HG02852 (cell line): ENCODE measurements around the gene NEAT1.

Experiments
- ATAC-seq: cut with Tn5 transposase; IDR thresholded peaks from one replicate; pipeline ENCODE4 v1.9.1; 2021; ENCODE audit warnings: mild to moderate bottlenecking, moderate library complexity; ENCODE audit not compliant: unreplicated experiment

The NEAT1 gene

DNA sequence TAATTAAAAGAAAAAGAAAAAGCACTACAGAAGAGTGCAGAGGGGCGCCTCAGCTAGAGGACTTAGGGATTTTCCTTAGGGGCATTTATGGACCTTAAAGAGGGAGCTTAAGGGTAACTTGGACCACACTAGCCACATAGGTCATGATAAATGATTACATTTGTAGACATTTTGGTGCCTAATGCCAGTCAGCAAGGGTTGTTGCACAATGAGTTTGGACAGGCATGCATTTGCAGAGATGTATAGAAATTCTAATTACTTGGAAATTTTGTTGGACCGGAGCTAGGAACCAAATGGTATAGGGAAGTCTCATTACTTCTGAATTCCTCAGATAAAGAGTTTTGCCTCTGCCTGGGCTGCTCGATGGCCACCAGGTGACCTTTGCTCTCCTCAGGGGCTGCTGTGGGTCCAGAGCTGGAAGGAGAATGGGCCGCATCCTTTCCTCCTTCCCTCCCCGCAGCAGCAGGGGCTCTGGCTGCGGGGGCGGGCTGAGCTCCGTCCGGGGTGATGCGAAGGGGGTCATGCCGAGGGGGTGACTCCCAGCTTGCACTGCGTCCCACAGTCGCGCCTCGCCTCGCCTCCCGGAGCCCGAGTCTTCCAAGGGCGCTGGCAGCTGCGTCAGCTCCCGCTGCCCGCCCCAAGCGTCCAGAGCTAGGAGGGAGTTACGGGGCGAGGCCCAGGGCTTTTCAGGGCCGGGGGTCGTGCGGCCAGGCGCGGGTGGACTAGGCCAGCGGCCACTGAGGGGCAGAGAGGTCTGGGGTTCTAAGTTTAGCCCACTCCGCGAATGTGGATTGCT is 56.0 kb downstream of the NEAT1 start:
- no peak for ATAC-seq

DNA sequence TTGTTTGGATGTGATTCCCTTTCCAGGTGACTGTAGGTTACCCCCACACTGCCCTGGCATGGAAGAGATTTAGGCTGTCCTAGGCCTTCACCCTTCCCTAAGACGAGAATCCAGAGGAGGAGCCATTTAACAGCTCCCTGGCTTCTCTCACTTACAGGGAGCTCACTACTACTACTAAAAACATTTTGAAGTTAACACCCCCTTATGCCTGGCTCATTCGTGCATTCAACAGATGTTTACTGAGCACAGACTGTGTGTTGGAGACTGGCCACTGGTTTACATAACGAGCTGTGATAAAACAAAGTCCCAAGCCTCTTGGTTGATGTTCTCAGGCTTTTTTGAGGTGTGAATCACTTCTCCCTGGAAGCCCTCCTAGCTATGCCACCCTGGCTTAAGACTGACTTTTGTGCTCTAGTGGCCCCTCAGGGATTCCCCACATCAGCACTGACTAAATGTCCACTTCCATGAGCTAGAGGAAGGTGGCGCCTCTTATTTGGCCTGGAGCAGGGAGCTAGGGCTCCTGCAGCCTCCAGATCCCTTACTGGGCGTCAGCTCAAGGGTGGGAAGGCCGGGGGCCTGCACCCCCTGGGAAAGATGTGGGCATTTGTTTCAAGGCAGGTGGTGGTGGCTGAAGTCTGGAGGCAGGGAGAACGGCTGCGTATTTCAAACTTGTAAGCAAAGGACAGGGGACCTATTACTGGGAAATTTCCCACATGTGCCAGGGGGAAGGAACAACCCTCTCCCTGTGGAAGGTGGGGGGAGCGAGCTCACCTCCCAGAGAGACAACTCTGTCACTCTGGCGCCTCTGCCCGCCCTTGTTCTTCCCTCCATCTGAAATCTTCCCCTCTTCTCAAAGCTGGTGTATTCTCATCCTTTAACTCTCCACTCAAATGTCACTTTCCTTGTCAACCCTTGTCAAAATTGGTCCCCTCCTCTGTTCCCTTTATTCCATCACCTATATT is 56.9 kb downstream of the NEAT1 start:
- ATAC-seq, result no peak

DNA sequence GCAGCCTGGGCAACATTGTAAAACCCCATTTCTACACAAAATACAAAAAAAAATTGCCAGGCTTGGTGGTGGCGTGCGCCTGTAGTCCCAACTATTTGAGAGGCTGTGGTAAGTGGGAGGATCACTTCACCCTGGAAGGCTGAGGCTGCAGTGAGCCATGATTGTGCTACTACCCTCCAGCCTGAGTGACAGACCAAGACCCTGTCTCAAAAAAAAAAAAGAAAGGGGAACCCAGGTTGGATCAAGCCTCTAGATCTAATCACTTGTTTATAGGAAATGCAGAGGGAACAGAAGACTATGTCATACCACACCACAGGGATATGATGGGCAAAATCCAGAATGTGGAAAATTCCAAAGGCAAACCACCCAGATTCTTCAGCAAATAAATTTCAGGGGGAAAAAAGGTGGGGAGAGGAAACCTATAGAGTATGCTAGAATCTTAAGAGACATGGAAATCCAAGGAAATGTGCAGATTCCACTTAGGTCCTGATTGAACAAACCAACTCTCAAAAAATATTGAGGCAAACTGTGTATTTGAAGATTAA is 59.8 kb downstream of the NEAT1 start:
- no peak for ATAC-seq

DNA sequence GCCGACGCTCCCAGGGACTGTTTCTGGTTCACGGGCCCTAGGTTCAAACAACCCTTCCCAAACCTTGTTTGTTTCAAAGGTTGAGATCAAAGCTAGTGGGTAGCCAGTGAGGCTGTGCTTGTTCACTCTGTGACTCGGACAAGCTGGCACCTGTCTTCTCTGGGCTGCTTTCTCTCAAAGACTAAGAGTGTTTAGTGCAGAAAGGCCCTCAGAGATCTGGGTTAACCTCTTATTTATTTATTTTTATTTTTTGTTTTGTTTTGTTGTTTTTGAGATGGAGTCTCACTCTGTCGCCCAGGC is 63.3 kb downstream of the NEAT1 start:
- no peak for ATAC-seq

DNA sequence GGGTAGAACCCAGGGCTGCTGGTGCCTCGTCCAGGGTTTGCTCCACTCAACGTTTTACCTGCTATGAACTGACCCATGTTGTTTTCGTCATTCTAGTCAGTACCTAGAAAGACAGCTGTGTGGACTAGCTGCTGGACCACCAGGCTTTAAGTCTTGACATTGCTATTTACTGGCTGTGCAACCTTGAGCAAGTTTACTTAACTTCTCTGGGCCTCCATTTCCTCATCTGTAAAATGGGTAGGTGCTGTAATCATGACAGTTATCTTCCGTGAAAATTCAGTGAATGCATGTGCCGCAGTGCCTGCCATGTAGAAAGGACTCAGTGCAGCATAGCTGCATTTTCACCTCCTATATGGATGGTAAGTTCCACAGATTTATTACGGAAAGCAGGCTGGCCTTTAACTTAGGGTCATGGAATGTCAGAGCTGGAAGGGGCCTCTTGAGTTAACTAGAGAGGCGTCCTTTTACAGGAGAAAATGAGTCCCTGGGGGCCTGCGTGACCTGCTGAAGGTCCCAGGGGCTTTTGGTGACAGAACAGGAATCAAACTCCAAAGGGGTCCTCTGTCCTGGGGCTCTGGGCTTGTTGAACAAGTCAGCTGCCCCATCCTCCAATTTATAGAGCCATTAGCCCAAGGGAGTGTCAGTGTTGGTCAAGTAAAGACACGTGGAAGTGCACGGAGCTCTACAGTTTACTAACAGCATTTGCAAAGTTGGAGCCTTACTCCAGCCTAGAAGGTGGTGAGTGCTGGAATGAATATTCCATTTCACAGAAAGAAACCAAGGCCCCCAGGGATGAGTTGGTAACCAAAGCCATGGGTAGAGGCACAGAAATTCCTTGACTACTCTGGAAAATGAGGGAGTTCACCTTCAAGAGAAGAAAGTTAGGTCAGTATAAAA is 64.2 kb downstream of the NEAT1 start:
- no peak for ATAC-seq

DNA sequence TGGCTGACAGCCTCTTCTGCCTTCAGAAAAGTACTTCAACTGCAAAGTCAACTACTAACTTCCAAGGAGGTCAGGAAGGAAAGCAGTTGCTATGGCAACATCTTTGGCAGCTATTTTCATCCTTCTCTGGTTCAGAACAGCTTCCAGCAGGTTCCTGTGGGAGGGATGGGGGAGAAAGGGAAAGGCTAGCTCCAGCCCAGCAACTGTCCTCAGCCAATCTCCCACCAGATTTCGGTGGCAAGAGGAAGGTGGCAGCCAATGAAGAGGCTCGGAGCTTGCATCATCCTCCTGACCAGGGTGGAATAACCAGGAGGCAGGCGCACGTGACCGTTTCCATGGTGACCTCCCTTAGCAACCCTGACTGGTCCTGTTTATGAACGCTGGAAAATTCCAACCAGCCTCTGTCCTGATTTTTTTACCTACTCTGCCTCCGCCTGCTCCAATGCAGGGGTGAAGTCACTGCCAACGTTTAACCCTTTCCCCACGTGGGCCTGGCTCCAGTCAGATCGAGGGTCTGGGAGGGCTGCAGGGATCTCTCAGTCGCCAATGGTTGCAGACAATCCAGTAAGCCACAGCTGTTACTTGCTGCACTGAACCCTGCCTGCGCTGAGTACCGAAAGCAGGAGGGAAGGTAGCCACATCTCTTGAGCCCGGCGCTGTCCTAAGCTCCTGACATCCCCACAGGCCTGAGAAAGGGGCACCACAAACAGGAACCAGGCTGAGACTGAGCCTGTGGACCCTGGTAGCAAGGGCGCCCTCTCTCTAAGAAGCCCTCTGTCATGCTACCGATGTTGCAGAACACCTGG is 65.1 kb downstream of the NEAT1 start:
- peak; percentile 54 for ATAC-seq

DNA sequence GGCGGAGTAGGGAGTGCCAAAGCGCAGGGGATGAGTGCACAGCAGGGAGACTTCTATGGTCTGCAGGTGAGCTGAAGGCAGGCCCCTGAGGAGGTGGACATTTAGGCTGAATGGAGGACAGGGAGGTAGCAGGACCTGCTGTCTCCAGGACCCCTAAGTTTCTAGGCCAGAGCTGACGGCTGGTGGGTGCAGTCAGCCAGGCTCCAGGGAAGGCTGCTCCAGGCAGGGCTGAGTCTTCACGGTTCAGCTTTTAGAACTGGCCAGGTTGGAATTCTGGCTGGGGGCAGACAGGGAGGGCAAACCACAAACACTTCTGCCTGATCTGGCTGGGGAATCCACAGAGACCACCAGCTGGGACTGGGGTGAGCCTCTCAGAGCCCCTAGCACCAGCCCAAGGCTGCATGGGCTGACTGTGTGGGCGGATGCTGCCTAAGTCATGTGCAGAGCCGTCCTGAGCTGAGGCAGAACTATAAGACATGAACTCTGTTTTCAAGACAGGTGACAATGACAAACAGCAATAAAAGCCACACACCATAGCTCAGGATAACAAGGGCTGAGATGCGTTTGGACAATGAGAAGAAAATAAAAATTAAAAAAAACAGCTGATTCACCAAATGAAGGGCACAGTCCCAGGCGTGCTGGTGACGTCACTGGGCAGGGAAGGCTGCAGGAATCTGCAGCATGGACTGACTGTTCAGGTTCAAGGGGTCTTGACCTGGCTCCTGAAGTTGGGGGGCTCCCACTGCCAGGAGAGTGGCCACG is 65.9 kb downstream of the NEAT1 start:
- no peak for ATAC-seq

DNA sequence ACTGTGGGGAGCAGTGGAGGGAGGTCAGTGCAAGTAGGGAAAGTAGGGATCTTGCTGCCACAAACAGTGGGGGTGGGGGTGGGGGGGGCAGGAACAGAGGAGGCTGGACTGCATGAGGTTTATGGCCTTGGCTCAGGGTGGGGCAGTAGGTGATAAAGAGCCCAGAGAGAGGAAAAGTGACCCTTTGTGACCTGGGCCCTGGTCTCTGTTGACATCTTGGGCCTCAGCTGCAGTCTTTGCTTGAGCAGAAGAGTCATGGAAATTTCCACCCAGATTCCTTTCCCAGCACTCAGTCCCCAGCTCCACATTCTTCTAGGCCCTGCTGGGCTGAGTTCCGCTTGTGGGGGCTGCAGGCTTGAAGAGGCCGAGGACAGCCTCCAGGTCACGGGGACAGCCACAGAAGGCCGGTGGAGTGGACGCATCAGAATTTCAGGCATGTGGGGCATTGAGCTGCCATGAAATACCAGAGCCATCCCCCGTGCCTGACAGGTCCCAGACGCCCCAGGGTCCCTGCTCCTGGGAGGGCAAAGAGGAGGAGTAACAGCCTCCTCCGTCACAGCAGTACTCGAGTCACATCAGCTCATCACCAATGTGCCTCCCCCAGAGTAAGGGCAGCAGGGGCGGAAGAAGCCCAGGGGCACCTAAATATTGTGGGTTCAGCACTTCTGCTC is 66.6 kb downstream of the NEAT1 start:
- ATAC-seq, result no peak

DNA sequence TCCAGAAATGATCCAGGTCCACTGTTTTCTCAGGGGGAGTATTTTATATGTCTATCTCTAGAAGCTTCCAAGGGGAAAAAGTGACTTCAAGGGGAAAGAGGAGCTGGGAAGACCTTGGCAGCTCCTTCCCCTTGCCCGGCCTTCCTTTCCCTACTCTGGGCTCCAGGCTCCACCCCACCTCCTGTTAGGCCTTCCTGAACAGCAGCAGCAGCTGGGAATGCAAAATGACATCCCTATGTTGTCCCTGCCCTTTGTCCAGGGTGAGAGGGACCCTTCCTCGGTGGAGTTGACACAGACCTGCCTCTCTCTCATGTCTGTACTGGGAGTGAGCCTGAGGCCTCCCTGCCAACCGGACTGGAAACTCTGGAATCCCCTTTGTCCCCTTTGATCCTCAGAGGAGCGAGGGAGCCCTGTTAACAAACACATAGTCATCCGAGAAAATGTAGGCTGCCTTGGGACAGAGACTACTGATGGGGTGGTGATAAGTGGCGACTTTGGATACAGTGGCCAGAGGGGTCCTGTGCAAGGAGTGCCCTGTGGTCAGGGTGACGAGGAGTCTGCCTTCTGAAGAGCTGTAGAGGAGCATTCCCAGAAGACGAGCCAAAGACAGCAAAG is 67.2 kb downstream of the NEAT1 start:
- ATAC-seq, result no peak

DNA sequence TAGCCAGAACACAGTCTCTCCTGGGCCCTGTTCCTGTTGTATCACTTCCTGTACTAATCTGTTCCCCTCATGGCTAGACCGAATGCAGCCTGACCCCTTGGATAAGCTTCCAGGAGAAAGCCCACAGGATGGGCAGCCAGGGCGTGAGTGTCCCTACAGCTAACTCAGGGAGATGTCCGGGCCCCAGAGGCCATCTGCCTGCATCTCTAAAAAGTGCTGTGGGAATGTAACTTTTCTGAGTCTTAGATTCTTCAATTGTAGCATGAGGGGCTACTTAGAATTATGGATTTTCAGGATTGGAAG is 68.5 kb downstream of the NEAT1 start:
- no peak for ATAC-seq

DNA sequence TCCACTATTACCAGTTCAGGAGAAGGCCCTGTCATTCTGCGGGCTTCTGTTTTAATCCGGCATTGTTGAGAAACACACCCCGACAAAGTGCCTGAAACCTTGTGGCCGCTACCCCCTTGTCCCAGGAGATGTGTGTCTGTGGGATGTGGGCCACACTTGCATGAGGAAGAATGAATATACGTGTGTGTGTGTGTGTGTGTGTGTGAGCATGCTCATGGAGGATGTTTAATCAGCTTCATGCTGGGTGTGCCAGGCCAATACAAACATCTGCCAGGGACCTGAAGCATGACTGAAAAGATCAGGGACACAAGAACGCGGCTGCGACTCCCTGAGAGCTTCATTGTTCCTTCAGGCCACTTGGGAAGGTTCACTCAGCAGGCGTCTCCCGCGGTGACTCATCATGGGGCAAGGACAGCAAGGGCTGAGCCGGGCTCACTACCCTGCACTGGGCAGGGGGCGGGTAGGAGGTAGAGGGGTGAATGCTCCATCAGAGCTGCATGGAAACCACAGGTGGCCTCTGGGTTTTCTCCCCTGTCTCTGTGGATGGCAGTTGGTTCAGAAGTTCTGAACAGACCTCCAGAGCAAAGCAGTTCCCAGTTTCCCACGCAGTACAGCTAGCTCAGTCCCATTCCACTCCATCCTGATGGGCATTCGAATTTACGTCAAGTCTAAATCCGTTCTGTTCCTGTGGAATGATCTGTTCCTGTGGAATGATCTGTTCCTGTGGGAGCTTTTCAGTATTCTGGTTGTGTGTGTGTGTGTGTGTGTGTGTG is 69.2 kb downstream of the NEAT1 start:
- no peak for ATAC-seq

DNA sequence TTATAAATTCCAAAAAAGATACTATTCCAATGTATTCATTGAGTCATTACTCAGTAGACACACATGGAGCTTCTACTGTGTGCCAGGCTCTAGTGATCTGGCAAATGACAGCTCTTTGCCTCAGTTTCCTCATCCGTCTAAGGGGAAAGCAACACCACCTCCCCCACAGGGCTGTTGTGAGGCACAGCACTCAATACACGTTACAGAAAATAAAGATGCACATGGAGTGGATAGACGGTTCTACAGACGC is 69.7 kb downstream of the NEAT1 start:
- no peak for ATAC-seq

DNA sequence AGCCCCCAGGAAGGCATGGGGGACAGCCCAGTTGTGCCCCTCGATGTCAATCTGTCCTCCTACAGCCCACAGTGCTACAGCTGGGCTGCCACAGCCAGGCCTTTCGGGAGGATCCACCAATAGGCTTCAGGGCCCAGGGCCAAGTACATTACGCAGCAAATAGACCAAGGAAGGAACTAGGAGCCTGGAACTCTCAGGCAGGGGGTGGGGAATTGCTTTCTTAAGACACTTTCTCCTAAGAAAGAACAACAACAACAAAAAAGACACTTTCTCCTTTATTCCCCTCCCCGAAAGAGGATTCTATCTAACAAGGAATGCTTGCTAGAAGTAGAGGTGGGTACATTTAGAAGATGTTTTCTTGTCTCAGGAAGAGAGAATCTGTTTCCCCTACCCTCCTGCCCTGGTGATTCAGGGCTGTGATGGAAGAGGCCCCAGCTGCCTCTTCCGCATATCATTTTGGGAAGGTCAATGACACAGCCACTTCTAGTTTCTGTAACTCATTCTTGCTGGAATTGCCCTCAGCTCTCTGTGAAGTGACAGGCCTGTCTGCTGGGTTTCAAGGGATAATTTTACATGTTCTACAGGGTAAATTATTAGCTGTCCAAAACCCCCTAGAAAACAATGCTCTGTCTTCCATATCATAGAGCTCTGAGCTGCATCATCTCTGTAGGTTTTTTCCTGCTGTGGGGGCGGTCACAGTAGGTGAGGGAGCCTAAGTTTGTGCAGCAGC is 70.2 kb downstream of the NEAT1 start:
- no peak for ATAC-seq

DNA sequence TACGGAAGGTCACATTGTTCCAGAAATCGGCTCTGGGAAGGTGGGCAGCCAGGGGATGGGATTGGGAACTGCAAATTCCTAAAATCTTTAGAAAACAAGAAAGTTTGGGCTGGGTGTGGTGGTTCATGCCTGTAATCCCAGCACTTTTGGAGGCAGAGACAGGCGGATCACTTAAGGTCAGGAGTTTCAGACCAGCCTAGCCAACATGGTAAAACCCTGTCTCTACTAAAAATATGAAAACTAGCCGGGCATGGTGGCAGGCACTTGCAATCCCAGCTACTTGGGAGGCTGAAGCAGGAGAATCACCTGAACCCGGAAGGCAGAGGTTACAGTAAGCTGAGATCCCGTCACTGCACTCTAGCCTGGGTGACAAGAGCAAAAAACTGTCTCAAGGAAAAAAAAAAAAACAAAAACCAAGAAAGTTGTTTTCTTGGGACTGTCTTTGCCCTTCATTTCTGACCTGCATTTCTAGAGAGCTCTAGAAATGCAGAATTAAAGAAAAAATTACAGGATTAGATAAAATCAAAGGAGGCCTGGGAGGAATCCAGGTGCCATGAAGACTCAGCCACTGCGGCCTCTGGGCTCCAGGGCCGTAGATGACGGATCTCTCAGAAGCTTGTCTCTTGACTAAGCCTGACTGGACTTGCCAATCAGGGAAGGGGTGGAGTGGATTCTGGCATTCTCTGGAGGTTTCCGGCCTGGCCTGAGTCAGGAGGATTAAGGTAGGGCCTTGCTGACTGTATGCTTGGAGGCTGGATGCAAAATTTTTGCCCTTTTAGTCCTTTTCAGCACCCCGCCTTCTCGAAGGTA is 71.0 kb downstream of the NEAT1 start:
- no peak for ATAC-seq
